ENCODE results near the gene ATP2C1.

DNA sequence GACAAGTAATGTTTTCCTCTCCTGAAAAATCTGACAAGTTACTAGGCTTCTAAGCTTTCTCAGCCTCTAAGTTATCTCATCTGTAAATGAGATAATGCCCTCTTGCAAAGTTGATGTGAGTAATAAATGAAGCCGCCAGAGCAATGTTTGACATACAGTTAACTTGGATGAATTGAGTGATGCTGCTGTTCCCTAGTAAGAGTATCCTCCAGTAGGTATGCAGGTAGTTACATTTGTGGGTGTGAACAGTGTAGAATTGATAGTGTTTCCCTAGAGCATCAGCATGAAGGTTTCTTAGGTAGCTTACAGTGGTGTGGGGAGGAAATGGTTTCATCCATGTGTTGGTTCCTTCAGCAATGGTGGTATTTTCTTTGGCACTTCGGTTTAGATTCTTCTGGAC lies 3.4 kb downstream of the ATP2C1 start:
- TF ChIP-seq, protein P1, sequence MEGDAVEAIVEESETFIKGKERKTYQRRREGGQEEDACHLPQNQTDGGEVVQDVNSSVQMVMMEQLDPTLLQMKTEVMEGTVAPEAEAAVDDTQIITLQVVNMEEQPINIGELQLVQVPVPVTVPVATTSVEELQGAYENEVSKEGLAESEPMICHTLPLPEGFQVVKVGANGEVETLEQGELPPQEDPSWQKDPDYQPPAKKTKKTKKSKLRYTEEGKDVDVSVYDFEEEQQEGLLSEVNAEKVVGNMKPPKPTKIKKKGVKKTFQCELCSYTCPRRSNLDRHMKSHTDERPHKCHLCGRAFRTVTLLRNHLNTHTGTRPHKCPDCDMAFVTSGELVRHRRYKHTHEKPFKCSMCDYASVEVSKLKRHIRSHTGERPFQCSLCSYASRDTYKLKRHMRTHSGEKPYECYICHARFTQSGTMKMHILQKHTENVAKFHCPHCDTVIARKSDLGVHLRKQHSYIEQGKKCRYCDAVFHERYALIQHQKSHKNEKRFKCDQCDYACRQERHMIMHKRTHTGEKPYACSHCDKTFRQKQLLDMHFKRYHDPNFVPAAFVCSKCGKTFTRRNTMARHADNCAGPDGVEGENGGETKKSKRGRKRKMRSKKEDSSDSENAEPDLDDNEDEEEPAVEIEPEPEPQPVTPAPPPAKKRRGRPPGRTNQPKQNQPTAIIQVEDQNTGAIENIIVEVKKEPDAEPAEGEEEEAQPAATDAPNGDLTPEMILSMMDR (IDR thresholded peaks at IDR 0.05): no peak
- TF ChIP-seq POLR2AphosphoS5 (IDR thresholded peaks at IDR 0.05): no peak
